SK-N-SH treated with all-trans-retinoic acid at 6 μM for 48 hours (cell line): ENCODE measurements around the gene ARHGAP8.

Source experiments
- ATAC-seq: fragments of 200-7000 bp; cut with Tn5 transposase; 3 replicates; pipeline ENCODE4 v1.9.1; 2020; ENCODE audit warnings: mild to moderate bottlenecking, moderate library complexity
- ARNTL ChIP-seq: fragments of 450-650 bp; formaldehyde crosslinking; IDR thresholded peaks from 2 replicates; pipeline ENCODE4 v1.5.0; 2020; ENCODE audit warnings: low read depth, mild to moderate bottlenecking, moderate library complexity, borderline replicate concordance
- BACH2 ChIP-seq: fragments of 250-450 bp; sonication (Bioruptor Pico); IDR thresholded peaks from 2 replicates; pipeline ENCODE4 v1.9.0; 2021; ENCODE audit warnings: mild to moderate bottlenecking, borderline replicate concordance
- CREB5 ChIP-seq: fragments of 250-450 bp; sonication (Bioruptor Pico); IDR thresholded peaks from 2 replicates; pipeline ENCODE4 v1.5.1; 2020; ENCODE audit warnings: low read depth, mild to moderate bottlenecking, moderate library complexity
- CSDC2 ChIP-seq: fragments of 250-450 bp; sonication (Bioruptor Pico); IDR thresholded peaks from 2 replicates; pipeline ENCODE4 v1.5.0; 2020; ENCODE audit warnings: mild to moderate bottlenecking, moderate library complexity
- ESRRG ChIP-seq: fragments of 250-450 bp; sonication (Bioruptor Pico); IDR thresholded peaks from 2 replicates; pipeline ENCODE4 v1.6.1; 2021; ENCODE audit warnings: mild to moderate bottlenecking
- GLIS3 ChIP-seq: fragments of 250-450 bp; sonication (Bioruptor Pico); IDR thresholded peaks from 2 replicates; pipeline ENCODE4 v1.5.0; 2020; ENCODE audit warnings: mild to moderate bottlenecking, moderate library complexity
- POU6F1 ChIP-seq: fragments of 250-450 bp; sonication (Bioruptor Pico); IDR thresholded peaks from 2 replicates; pipeline ENCODE4 v1.8.0; 2021; ENCODE audit warnings: low read depth, mild to moderate bottlenecking, moderate library complexity, borderline replicate concordance
- PPARA ChIP-seq: fragments of 250-450 bp; sonication (Bioruptor Pico); IDR thresholded peaks from 2 replicates; pipeline ENCODE4 v1.5.0; 2020; ENCODE audit warnings: mild to moderate bottlenecking, borderline replicate concordance
- RARB ChIP-seq: fragments of 250-450 bp; sonication (Bioruptor Pico); IDR thresholded peaks from 2 replicates; pipeline ENCODE4 v1.8.0; 2021; ENCODE audit warnings: mild to moderate bottlenecking, moderate library complexity
- SNAI2 ChIP-seq: fragments of 250-450 bp; sonication (Bioruptor Pico); IDR thresholded peaks from 2 replicates; pipeline ENCODE4 v1.5.0; 2020; ENCODE audit warnings: mild to moderate bottlenecking, moderate library complexity
- TOX ChIP-seq: fragments of 250-450 bp; sonication (Bioruptor Pico); IDR thresholded peaks from 2 replicates; pipeline ENCODE4 v1.8.0; 2021; ENCODE audit warnings: mild to moderate bottlenecking, moderate library complexity, borderline replicate concordance
- ZC3H10 ChIP-seq: fragments of 250-450 bp; sonication (Bioruptor Pico); IDR thresholded peaks from 2 replicates; pipeline ENCODE4 v1.5.1; 2021; ENCODE audit warnings: mild to moderate bottlenecking, moderate library complexity
- ZFP30 ChIP-seq: fragments of 450-650 bp; formaldehyde crosslinking; IDR thresholded peaks from 2 replicates; pipeline ENCODE4 v1.5.0; 2022; ENCODE audit warnings: mild to moderate bottlenecking, moderate library complexity
- ZNF565 ChIP-seq: fragments of 450-650 bp; formaldehyde crosslinking; conservative IDR thresholded peaks from 2 replicates; pipeline ENCODE4 v1.5.0; 2020; ENCODE audit warnings: low read depth, mild to moderate bottlenecking, moderate library complexity
- ZNF70 ChIP-seq: fragments of 450-650 bp; formaldehyde crosslinking; IDR thresholded peaks from 2 replicates; pipeline ENCODE4 v1.5.0; 2020; ENCODE audit warnings: mild to moderate bottlenecking, moderate library complexity
- TF ChIP-seq, protein P1 (sequence below): fragments of 250-450 bp; sonication (Bioruptor Pico); IDR thresholded peaks from 2 replicates; pipeline ENCODE4 v1.5.0; 2020; ENCODE audit warnings: mild to moderate bottlenecking, moderate library complexity
- TF ChIP-seq, protein P2 (sequence below): fragments of 250-450 bp; sonication (Bioruptor Pico); IDR thresholded peaks from 2 replicates; pipeline ENCODE4 v1.5.1; 2021; ENCODE audit warnings: mild to moderate bottlenecking, moderate library complexity

Gene ARHGAP8

GRCh38 chr22:44773082-44773481, 20.7 kb downstream of the ARHGAP8 start:
- ATAC-seq = no peak
- TF ChIP-seq, protein P1, sequence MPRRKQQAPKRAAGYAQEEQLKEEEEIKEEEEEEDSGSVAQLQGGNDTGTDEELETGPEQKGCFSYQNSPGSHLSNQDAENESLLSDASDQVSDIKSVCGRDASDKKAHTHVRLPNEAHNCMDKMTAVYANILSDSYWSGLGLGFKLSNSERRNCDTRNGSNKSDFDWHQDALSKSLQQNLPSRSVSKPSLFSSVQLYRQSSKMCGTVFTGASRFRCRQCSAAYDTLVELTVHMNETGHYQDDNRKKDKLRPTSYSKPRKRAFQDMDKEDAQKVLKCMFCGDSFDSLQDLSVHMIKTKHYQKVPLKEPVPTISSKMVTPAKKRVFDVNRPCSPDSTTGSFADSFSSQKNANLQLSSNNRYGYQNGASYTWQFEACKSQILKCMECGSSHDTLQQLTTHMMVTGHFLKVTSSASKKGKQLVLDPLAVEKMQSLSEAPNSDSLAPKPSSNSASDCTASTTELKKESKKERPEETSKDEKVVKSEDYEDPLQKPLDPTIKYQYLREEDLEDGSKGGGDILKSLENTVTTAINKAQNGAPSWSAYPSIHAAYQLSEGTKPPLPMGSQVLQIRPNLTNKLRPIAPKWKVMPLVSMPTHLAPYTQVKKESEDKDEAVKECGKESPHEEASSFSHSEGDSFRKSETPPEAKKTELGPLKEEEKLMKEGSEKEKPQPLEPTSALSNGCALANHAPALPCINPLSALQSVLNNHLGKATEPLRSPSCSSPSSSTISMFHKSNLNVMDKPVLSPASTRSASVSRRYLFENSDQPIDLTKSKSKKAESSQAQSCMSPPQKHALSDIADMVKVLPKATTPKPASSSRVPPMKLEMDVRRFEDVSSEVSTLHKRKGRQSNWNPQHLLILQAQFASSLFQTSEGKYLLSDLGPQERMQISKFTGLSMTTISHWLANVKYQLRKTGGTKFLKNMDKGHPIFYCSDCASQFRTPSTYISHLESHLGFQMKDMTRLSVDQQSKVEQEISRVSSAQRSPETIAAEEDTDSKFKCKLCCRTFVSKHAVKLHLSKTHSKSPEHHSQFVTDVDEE (CRISPR knock-in tag) = no peak
- TF ChIP-seq PPARA (CRISPR knock-in tag) = no peak
- TF ChIP-seq POU6F1 (CRISPR knock-in tag) = no peak
- no peak for TF ChIP-seq ZNF70 (CRISPR knock-in tag)
- TF ChIP-seq ARNTL = no peak
- TF ChIP-seq GLIS3 (CRISPR knock-in tag) = no peak
- no peak for TF ChIP-seq TOX
- TF ChIP-seq ESRRG (CRISPR knock-in tag) = no peak
- no peak for TF ChIP-seq ZC3H10 (CRISPR knock-in tag)
- no peak for TF ChIP-seq CREB5 (CRISPR knock-in tag)
- no peak for TF ChIP-seq SNAI2 (CRISPR knock-in tag)
- no peak for TF ChIP-seq ZFP30
- TF ChIP-seq RARB (CRISPR knock-in tag) = no peak
- TF ChIP-seq ZNF565 = no peak
- no peak for TF ChIP-seq BACH2 (CRISPR knock-in tag)

- TF ChIP-seq GLIS3 (CRISPR knock-in tag) (no peak), CREB5 (CRISPR knock-in tag) (no peak), ZNF70 (CRISPR knock-in tag) (no peak), BACH2 (CRISPR knock-in tag) (no peak), PPARA (CRISPR knock-in tag) (no peak), POU6F1 (CRISPR knock-in tag) (no peak)
- TF ChIP-seq, protein P2, sequence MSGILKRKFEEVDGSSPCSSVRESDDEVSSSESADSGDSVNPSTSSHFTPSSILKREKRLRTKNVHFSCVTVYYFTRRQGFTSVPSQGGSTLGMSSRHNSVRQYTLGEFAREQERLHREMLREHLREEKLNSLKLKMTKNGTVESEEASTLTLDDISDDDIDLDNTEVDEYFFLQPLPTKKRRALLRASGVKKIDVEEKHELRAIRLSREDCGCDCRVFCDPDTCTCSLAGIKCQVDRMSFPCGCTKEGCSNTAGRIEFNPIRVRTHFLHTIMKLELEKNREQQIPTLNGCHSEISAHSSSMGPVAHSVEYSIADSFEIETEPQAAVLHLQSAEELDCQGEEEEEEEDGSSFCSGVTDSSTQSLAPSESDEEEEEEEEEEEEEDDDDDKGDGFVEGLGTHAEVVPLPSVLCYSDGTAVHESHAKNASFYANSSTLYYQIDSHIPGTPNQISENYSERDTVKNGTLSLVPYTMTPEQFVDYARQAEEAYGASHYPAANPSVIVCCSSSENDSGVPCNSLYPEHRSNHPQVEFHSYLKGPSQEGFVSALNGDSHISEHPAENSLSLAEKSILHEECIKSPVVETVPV (CRISPR knock-in tag) = no peak
- no peak for ATAC-seq
These were observed 23.5 kb downstream of the ARHGAP8 start for GRCh38 chr22:44775862-44776261.

GRCh38 chr22:44776605-44777363, 24.4 kb downstream of the ARHGAP8 start:
- ATAC-seq = no peak
- TF ChIP-seq ZNF565 = no peak
- no peak for TF ChIP-seq CSDC2
- TF ChIP-seq, protein P1 (CRISPR knock-in tag) = no peak
- TF ChIP-seq POU6F1 (CRISPR knock-in tag) = no peak
- no peak for TF ChIP-seq ZFP30
- TF ChIP-seq RARB (CRISPR knock-in tag) = no peak
- no peak for TF ChIP-seq ARNTL
- TF ChIP-seq, protein P2 (CRISPR knock-in tag) = no peak
